AG10803 (cell line): ENCODE measurements around the gene OR6A2.

Source experiments
- DNase-seq: peaks from one replicate; pipeline ENCODE4 v3.0.0; 2010; ENCODE audit warnings: low read depth
- H3K4me3 ChIP-seq: 2 replicates; pipeline ENCODE4 v1.5.1; 2011; ENCODE audit warnings: mild to moderate bottlenecking, low read length, control low read depth
- CTCF ChIP-seq: conservative IDR thresholded peaks from 2 replicates; pipeline ENCODE4 v1.5.1; 2011; ENCODE audit warnings: mild to moderate bottlenecking, low read length, control low read depth, inconsistent platforms

The OR6A2 gene

GRCh38 chr11:6799402-6799801 lies at the start of gene OR6A2:
Gene OR6A2, minus strand, starts transcription at chr11:6799689. Its CDS starts 3,981 bp downstream, at chr11:6795708.
- H3K4me3 ChIP-seq, result no peak within 1 kb of the TSS
- no peak for TF ChIP-seq CTCF
- no peak for DNase-seq

- TF ChIP-seq CTCF, result no peak
- DNase-seq, result no peak
Measured at GRCh38 chr11:6845383-6845782, 45.9 kb upstream of the OR6A2 start, which contains the start of gene OR10A5. Gene OR10A5, plus strand, starts transcription at chr11:6845683. Its CDS starts 0 bp downstream, at chr11:6845683.

GRCh38 chr11:6844356-6844755 lies 44.9 kb upstream of the OR6A2 start:
- H3K4me3 ChIP-seq, result no peak overlapping the region
- no peak for DNase-seq
- TF ChIP-seq CTCF, result no peak

More at GRCh38 chr11:6845383-6845782, 45.9 kb upstream of the OR6A2 start, which contains the start of gene OR10A5:
- H3K4me3 ChIP-seq, result no peak within 1 kb of the TSS

- no peak for DNase-seq
- H3K4me3 ChIP-seq, result no peak overlapping the region
- TF ChIP-seq CTCF, result no peak
Measured at GRCh38 chr11:6843670-6844069, 44.2 kb upstream of the OR6A2 start.

GRCh38 chr11:6841694-6842093 lies 42.2 kb upstream of the OR6A2 start:
- no peak overlapping the region for H3K4me3 ChIP-seq
- no peak for DNase-seq
- TF ChIP-seq CTCF, result no peak

- TF ChIP-seq CTCF, result no peak
- no peak for DNase-seq
- no peak overlapping the region for H3K4me3 ChIP-seq
Measured at GRCh38 chr11:6834021-6834420, 34.5 kb upstream of the OR6A2 start.

- DNase-seq, result no peak
- no peak overlapping the region for H3K4me3 ChIP-seq
- no peak for TF ChIP-seq CTCF
Measured at GRCh38 chr11:6833356-6833755, 33.9 kb upstream of the OR6A2 start.
